ENCODE measurements around the gene ADCY6. TPM values are rescaled to one million over a fixed set of nuclear protein-coding genes. Genes with fewer than 3 reads are reported as not detected.

ADCY6 gene
- polyA plus RNA-seq, 1 donor (not counting 4 experiments of a cell fraction or from before 2014, with no cell fraction given): 13.2 TPM

- H3K9me3 ChIP-seq (ENCODE audit: control insufficient read depth, low read depth, low read length): no peaks in the 10 kb centered on the region
- TF ChIP-seq, protein P1, sequence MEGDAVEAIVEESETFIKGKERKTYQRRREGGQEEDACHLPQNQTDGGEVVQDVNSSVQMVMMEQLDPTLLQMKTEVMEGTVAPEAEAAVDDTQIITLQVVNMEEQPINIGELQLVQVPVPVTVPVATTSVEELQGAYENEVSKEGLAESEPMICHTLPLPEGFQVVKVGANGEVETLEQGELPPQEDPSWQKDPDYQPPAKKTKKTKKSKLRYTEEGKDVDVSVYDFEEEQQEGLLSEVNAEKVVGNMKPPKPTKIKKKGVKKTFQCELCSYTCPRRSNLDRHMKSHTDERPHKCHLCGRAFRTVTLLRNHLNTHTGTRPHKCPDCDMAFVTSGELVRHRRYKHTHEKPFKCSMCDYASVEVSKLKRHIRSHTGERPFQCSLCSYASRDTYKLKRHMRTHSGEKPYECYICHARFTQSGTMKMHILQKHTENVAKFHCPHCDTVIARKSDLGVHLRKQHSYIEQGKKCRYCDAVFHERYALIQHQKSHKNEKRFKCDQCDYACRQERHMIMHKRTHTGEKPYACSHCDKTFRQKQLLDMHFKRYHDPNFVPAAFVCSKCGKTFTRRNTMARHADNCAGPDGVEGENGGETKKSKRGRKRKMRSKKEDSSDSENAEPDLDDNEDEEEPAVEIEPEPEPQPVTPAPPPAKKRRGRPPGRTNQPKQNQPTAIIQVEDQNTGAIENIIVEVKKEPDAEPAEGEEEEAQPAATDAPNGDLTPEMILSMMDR (optimal IDR thresholded peaks at IDR 0.05 in 1 of 3, IDR thresholded peaks at IDR 0.05 in 1 of 3, conservative IDR thresholded peaks at IDR 0.05 in 1 of 3; ENCODE audit: extremely low read depth in 1 of 3, insufficient read depth in 2 of 3, low read length in 3 of 3): no peak
- TF ChIP-seq EZH2 (IDR thresholded peaks at IDR 0.05; ENCODE audit: low read length): no peak
- no peak overlapping the region for H2AFZ ChIP-seq (ENCODE audit: control insufficient read depth, low read length)
- H3K27ac ChIP-seq (ENCODE audit: control insufficient read depth, insufficient read depth, low read length): no peak overlapping the region
- no peak overlapping the region for H3K4me3 ChIP-seq (ENCODE audit: control insufficient read depth in 2 of 3, extremely low read depth in 1 of 3, insufficient read depth in 2 of 3, low read depth in 1 of 3, low read length in 3 of 3)
- no peak for FAIRE-seq
- no peaks in the 10 kb centered on the region for H3K79me2 ChIP-seq (ENCODE audit: control insufficient read depth, insufficient read depth, low read length)
- H4K20me1 ChIP-seq (ENCODE audit: control insufficient read depth, extremely low read depth, insufficient read depth, low read length): no peaks in the 10 kb centered on the region
- H3K4me2 ChIP-seq (ENCODE audit: control insufficient read depth, extremely low read depth, insufficient read depth, low read depth, low read length): no peak overlapping the region
- no peaks in the 10 kb centered on the region for H3K4me1 ChIP-seq (ENCODE audit: control insufficient read depth, extremely low read depth, insufficient read depth, low read length)
- H3K36me3 ChIP-seq (ENCODE audit: control insufficient read depth in 2 of 2, extremely low read depth in 1 of 2, insufficient read depth in 2 of 2, low read length in 2 of 2): no peaks in the 10 kb centered on the region
- no peaks in the 10 kb centered on the region for H3K9me1 ChIP-seq (ENCODE audit: control insufficient read depth, extremely low read depth, insufficient read depth, low read length)
- H3K9ac ChIP-seq (ENCODE audit: control insufficient read depth, extremely low read depth, insufficient read depth, low read length): no peak overlapping the region
- DNase-seq (ENCODE audit: low read depth, low spot score): no peak
- peaks cover 10% of the 10 kb centered on the region for H3K27me3 ChIP-seq (ENCODE audit: control insufficient read depth, extremely low read depth, insufficient read depth, low read length)
- dilution Hi-C loops (cut with MboI; ENCODE audit: extremely low pct_ligation_motif_present, low sequenced_read_pairs): no loop called here
Measured at GRCh38 chr12:48739618-48740269, 49.1 kb downstream of the ADCY6 start.

DNA sequence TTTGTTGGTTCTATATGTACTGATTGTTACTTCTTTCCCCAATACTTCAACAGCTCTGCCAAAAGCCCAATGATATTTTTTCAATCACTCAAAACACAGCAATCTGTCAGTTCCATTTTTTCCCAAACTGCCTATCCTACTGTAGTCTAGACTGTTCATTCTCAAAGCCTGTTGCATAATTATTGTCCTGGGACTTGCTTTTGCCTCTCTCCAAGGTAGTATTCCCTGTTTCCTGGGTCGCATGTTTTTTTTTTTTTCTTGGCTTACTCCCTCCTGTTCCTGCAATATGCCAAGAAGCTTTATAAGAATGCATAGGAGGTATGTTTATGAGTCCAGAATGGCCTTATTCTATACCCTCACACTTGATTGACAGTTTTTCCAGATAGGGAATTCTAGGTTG lies 52.4 kb downstream of the ADCY6 start:
- Histone ChIP-seq H4K20me1 (ENCODE audit: control insufficient read depth, extremely low read depth, insufficient read depth, low read length) (no peaks in the 10 kb centered on the region), H3K9me3 (ENCODE audit: control insufficient read depth, low read depth, low read length) (no peaks in the 10 kb centered on the region), H3K79me2 (ENCODE audit: control insufficient read depth, insufficient read depth, low read length) (no peaks in the 10 kb centered on the region), H3K27ac (ENCODE audit: control insufficient read depth, insufficient read depth, low read length) (no peak overlapping the region), H3K27me3 (ENCODE audit: control insufficient read depth, extremely low read depth, insufficient read depth, low read length) (peaks cover 10% of the 10 kb centered on the region), H2AFZ (ENCODE audit: control insufficient read depth, low read length) (no peak overlapping the region), H3K4me1 (ENCODE audit: control insufficient read depth, extremely low read depth, insufficient read depth, low read length) (no peaks in the 10 kb centered on the region), H3K9me1 (ENCODE audit: control insufficient read depth, extremely low read depth, insufficient read depth, low read length) (no peaks in the 10 kb centered on the region), H3K4me2 (ENCODE audit: control insufficient read depth, extremely low read depth, insufficient read depth, low read depth, low read length) (no peak overlapping the region), H3K4me3 (ENCODE audit: control insufficient read depth in 2 of 3, extremely low read depth in 1 of 3, insufficient read depth in 2 of 3, low read depth in 1 of 3, low read length in 3 of 3) (no peak overlapping the region), H3K36me3 (ENCODE audit: control insufficient read depth in 2 of 2, extremely low read depth in 1 of 2, insufficient read depth in 2 of 2, low read length in 2 of 2) (no peaks in the 10 kb centered on the region), H3K9ac (ENCODE audit: control insufficient read depth, extremely low read depth, insufficient read depth, low read length) (no peak overlapping the region)
- dilution Hi-C loops (cut with MboI; ENCODE audit: extremely low pct_ligation_motif_present, low sequenced_read_pairs): no loop called here
- DNase-seq (ENCODE audit: low read depth, low spot score) (no peak), FAIRE-seq (no peak)
- TF ChIP-seq EZH2 (IDR thresholded peaks at IDR 0.05; ENCODE audit: low read length): no peak
- TF ChIP-seq, protein P1 (optimal IDR thresholded peaks at IDR 0.05 in 1 of 3, IDR thresholded peaks at IDR 0.05 in 1 of 3, conservative IDR thresholded peaks at IDR 0.05 in 1 of 3; ENCODE audit: extremely low read depth in 1 of 3, insufficient read depth in 2 of 3, low read length in 3 of 3): no peak

Data from keratinocyte (primary cell).